Measurements from ENCODE around the gene ANKLE1.
A peak's percentile ranks its signal among the peaks of the same experiment; 100 is the strongest.

Gene ANKLE1

DNA sequence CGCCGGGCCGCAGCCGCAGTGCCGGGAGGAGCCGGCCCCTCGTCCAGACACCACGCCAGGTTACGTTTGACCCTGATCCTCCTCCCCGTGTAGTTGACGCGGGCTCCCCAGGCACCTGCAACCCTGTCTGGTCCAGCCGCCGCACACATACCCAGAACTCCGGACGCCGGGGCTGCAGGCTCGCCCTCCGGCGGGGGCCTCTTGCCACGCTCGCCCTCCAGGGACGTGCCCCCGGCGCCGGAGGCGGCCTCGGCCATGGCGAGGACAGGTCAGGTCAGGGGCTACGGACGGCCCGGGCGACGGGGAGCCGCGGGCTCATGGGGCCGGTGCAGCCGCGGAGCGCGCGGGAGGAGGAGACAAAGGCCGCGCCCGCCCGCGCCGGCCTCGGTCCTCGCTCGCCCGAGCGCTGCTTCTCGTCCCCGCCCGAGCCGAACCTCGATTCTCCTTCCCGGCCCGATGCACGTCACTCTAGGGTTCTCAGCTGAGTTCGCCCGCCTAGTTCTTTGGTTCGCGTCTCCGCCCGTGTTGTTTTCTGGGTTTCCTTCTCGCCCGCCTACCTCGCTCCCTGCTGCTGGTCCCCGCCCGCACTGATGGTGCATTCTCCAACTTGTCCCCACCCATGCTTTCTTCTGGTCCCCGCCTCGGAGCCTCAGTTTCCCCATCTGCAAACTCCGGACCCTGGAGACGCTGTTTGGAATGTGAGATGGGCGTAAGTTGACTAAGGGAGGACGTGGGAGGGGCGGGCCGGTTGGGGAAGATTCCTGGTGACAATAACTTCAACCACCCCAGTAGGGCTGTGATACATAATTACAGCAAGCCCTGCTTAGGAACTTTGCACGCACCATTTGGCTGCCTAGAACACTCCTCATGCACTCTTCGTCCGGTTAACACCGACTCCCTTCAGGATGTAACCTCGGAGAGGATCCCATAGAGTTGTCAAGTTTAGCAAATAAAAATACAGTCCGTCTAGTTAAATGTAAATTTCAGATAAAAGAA is 53.0 kb downstream of the ANKLE1 start, which contains the start of gene ANO8 (continued):
- TF ChIP-seq ZNF692 (tag by site-specific recombination; IDR thresholded peaks at IDR 0.05) (peak; percentile 97), PRDM10 (tag by site-specific recombination; IDR thresholded peaks at IDR 0.05) (peak; percentile 97), TRIM28 (IDR thresholded peaks at IDR 0.05; ENCODE audit: borderline replicate concordance, low read length) (peak; percentile 96; the same call in 1 of the 2 replicates), ZBTB1 (tag by site-specific recombination; IDR thresholded peaks at IDR 0.05) (no peak), ZNF843 (tag by site-specific recombination; IDR thresholded peaks at IDR 0.05) (peak; percentile 70; the same call in 1 of the 2 replicates), ZNF133 (tag by site-specific recombination; IDR thresholded peaks at IDR 0.05) (peak; percentile 43), YY2 (tag by site-specific recombination; IDR thresholded peaks at IDR 0.05) (peak; percentile 68; the same call in 1 of the 2 replicates), ZNF571 (tag by site-specific recombination; IDR thresholded peaks at IDR 0.05) (no peak), ZNF24 (tag by site-specific recombination; IDR thresholded peaks at IDR 0.05) (peak; percentile 97), ZNF510 (tag by site-specific recombination; IDR thresholded peaks at IDR 0.05; ENCODE audit: insufficient replicate concordance) (no peak), ZNF488 (tag by site-specific recombination; IDR thresholded peaks at IDR 0.05) (no peak), ZNF416 (tag by site-specific recombination; IDR thresholded peaks at IDR 0.05) (peak; percentile 89), ZSCAN23 (tag by site-specific recombination; IDR thresholded peaks at IDR 0.05) (peak; percentile 96), SCRT2 (tag by site-specific recombination; IDR thresholded peaks at IDR 0.05) (no peak), SCRT1 (tag by site-specific recombination; IDR thresholded peaks at IDR 0.05; ENCODE audit: borderline replicate concordance) (0 out of 2 replicates have a peak, but pooled peaks have one; percentile 35), WT1 (tag by site-specific recombination; IDR thresholded peaks at IDR 0.05) (peak; percentile 75; the same call in 1 of the 2 replicates), ZNF629 (tag by site-specific recombination; IDR thresholded peaks at IDR 0.05) (peak; percentile 98), ZNF610 (tag by site-specific recombination; IDR thresholded peaks at IDR 0.05; ENCODE audit: borderline replicate concordance) (peak; percentile 90), ZNF10 (tag by site-specific recombination; IDR thresholded peaks at IDR 0.05) (peak; percentile 91), ZSCAN18 (tag by site-specific recombination; IDR thresholded peaks at IDR 0.05) (peak; percentile 89)
- TF ChIP-seq, protein P1, sequence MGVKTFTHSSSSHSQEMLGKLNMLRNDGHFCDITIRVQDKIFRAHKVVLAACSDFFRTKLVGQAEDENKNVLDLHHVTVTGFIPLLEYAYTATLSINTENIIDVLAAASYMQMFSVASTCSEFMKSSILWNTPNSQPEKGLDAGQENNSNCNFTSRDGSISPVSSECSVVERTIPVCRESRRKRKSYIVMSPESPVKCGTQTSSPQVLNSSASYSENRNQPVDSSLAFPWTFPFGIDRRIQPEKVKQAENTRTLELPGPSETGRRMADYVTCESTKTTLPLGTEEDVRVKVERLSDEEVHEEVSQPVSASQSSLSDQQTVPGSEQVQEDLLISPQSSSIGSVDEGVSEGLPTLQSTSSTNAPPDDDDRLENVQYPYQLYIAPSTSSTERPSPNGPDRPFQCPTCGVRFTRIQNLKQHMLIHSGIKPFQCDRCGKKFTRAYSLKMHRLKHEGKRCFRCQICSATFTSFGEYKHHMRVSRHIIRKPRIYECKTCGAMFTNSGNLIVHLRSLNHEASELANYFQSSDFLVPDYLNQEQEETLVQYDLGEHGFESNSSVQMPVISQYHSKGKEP (tag by site-specific recombination; IDR thresholded peaks at IDR 0.05) = peak; percentile 90
- TF ChIP-seq, protein P2, sequence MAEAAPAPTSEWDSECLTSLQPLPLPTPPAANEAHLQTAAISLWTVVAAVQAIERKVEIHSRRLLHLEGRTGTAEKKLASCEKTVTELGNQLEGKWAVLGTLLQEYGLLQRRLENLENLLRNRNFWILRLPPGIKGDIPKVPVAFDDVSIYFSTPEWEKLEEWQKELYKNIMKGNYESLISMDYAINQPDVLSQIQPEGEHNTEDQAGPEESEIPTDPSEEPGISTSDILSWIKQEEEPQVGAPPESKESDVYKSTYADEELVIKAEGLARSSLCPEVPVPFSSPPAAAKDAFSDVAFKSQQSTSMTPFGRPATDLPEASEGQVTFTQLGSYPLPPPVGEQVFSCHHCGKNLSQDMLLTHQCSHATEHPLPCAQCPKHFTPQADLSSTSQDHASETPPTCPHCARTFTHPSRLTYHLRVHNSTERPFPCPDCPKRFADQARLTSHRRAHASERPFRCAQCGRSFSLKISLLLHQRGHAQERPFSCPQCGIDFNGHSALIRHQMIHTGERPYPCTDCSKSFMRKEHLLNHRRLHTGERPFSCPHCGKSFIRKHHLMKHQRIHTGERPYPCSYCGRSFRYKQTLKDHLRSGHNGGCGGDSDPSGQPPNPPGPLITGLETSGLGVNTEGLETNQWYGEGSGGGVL (tag by site-specific recombination; IDR thresholded peaks at IDR 0.05) = peak; percentile 90
- TF ChIP-seq, protein P3, sequence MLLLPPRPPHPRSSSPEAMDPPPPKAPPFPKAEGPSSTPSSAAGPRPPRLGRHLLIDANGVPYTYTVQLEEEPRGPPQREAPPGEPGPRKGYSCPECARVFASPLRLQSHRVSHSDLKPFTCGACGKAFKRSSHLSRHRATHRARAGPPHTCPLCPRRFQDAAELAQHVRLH (tag by site-specific recombination; IDR thresholded peaks at IDR 0.05) = peak; percentile 96
- TF ChIP-seq, protein P4, sequence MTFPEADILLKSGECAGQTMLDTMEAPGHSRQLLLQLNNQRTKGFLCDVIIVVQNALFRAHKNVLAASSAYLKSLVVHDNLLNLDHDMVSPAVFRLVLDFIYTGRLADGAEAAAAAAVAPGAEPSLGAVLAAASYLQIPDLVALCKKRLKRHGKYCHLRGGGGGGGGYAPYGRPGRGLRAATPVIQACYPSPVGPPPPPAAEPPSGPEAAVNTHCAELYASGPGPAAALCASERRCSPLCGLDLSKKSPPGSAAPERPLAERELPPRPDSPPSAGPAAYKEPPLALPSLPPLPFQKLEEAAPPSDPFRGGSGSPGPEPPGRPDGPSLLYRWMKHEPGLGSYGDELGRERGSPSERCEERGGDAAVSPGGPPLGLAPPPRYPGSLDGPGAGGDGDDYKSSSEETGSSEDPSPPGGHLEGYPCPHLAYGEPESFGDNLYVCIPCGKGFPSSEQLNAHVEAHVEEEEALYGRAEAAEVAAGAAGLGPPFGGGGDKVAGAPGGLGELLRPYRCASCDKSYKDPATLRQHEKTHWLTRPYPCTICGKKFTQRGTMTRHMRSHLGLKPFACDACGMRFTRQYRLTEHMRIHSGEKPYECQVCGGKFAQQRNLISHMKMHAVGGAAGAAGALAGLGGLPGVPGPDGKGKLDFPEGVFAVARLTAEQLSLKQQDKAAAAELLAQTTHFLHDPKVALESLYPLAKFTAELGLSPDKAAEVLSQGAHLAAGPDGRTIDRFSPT (tag by site-specific recombination; IDR thresholded peaks at IDR 0.05) = peak; percentile 63; the same call in 1 of the 2 replicates

Measured in HEK293 (cell line).